ENCODE results near the gene SIAH1.
"Not testable (repeated sequence)": the region's sequence is repeated elsewhere in the genome, so short reads cannot be mapped to it uniquely, and the experiment has no call there.

- TF ChIP-seq CTCF (IDR thresholded peaks at IDR 0.05 in 2 of 3, conservative IDR thresholded peaks at IDR 0.05 in 1 of 3; ENCODE audit: borderline replicate concordance in 1 of 3, insufficient read depth in 1 of 3, low read depth in 2 of 3, low read length in 2 of 3); ZFX (IDR thresholded peaks at IDR 0.05); YY1 (IDR thresholded peaks at IDR 0.05; ENCODE audit: extremely low read depth, insufficient replicate concordance, low read depth, low read length); EZH2 (IDR thresholded peaks at IDR 0.05); RAD21 (IDR thresholded peaks at IDR 0.05; ENCODE audit: low read depth); MAX (IDR thresholded peaks at IDR 0.05); ZBTB33 (IDR thresholded peaks at IDR 0.05; ENCODE audit: extremely low read depth, insufficient replicate concordance, low read length); POLR2A (IDR thresholded peaks at IDR 0.05; ENCODE audit: borderline replicate concordance, extremely low read depth, insufficient read depth, insufficient read length); TCF7L2 (IDR thresholded peaks at IDR 0.05; ENCODE audit: borderline replicate concordance, extremely low read depth, insufficient read depth, insufficient read length); SP1 (IDR thresholded peaks at IDR 0.05; ENCODE audit: low read depth): not testable (repeated sequence)
These were observed 17.3 kb upstream of the SIAH1 start for GRCh38 chr16:48402547-48402946.
